ENCODE results near the gene BTK.

DNA sequence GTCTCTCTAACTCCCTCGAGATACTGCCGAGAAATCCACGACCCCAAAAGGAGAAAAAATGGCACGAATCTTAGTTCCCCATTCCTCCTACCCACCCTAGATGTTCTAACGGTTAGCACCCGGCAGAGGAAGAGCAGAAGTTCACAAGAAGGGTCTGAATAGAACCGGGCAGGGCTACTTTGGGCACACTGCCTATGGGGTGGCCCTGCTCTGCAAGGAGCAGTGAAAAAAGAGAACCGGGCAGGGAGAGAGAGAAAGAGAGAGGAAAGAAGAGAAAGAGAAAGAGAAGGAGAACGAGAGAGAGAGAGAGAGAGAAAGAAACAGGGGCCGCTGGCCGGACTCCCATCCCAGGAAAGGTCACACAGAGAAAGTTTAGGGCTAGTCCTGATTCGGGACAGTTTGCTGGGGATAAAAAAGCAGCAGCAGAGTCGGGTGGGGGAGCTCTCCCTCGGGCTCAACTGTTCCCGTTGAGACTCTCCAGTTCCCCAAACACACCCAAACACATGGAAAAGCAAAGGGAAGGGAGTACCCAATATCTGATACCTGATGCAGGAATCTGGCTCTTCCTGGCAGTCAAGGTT, 21.3 kb upstream of the BTK start:
- no peak for TF ChIP-seq EZH2phosphoT487 (IDR thresholded peaks at IDR 0.05; ENCODE audit: borderline replicate concordance)
- no peak for TF ChIP-seq MAX (IDR thresholded peaks at IDR 0.05)
- TF ChIP-seq CTCF (IDR thresholded peaks at IDR 0.05 in 2 of 3, conservative IDR thresholded peaks at IDR 0.05 in 1 of 3; ENCODE audit: borderline replicate concordance in 1 of 3, insufficient read depth in 1 of 3, low read depth in 2 of 3, low read length in 2 of 3), result no peak
- TF ChIP-seq POLR2A (IDR thresholded peaks at IDR 0.05; ENCODE audit: borderline replicate concordance, extremely low read depth, insufficient read depth, insufficient read length), result no peak
- TF ChIP-seq, protein P1, sequence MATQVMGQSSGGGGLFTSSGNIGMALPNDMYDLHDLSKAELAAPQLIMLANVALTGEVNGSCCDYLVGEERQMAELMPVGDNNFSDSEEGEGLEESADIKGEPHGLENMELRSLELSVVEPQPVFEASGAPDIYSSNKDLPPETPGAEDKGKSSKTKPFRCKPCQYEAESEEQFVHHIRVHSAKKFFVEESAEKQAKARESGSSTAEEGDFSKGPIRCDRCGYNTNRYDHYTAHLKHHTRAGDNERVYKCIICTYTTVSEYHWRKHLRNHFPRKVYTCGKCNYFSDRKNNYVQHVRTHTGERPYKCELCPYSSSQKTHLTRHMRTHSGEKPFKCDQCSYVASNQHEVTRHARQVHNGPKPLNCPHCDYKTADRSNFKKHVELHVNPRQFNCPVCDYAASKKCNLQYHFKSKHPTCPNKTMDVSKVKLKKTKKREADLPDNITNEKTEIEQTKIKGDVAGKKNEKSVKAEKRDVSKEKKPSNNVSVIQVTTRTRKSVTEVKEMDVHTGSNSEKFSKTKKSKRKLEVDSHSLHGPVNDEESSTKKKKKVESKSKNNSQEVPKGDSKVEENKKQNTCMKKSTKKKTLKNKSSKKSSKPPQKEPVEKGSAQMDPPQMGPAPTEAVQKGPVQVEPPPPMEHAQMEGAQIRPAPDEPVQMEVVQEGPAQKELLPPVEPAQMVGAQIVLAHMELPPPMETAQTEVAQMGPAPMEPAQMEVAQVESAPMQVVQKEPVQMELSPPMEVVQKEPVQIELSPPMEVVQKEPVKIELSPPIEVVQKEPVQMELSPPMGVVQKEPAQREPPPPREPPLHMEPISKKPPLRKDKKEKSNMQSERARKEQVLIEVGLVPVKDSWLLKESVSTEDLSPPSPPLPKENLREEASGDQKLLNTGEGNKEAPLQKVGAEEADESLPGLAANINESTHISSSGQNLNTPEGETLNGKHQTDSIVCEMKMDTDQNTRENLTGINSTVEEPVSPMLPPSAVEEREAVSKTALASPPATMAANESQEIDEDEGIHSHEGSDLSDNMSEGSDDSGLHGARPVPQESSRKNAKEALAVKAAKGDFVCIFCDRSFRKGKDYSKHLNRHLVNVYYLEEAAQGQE (IDR thresholded peaks at IDR 0.05; ENCODE audit: low read depth), result no peak
- TF ChIP-seq POLR2AphosphoS5 (IDR thresholded peaks at IDR 0.05; ENCODE audit: low read depth, low read length), result no peak
- no peak for TF ChIP-seq EZH2 (IDR thresholded peaks at IDR 0.05)
- no peak for TF ChIP-seq SIN3A (IDR thresholded peaks at IDR 0.05; ENCODE audit: low read depth)
- TF ChIP-seq, protein P2, sequence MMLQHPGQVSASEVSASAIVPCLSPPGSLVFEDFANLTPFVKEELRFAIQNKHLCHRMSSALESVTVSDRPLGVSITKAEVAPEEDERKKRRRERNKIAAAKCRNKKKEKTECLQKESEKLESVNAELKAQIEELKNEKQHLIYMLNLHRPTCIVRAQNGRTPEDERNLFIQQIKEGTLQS (IDR thresholded peaks at IDR 0.05), result no peak
- no peak for TF ChIP-seq ZBTB33 (IDR thresholded peaks at IDR 0.05; ENCODE audit: extremely low read depth, insufficient replicate concordance, low read length)
